Activated T-cell treated with anti-CD3 and anti-CD28 coated beads, Interleukin-2, amount 50 U/mL, for 1 hour (primary cell): ENCODE data around the gene PHF2.

ENCODE experiments used
- DNase-seq: peaks from one replicate; pipeline ENCODE4 v3.0.0-alpha.2; 2020

Gene PHF2

DNA sequence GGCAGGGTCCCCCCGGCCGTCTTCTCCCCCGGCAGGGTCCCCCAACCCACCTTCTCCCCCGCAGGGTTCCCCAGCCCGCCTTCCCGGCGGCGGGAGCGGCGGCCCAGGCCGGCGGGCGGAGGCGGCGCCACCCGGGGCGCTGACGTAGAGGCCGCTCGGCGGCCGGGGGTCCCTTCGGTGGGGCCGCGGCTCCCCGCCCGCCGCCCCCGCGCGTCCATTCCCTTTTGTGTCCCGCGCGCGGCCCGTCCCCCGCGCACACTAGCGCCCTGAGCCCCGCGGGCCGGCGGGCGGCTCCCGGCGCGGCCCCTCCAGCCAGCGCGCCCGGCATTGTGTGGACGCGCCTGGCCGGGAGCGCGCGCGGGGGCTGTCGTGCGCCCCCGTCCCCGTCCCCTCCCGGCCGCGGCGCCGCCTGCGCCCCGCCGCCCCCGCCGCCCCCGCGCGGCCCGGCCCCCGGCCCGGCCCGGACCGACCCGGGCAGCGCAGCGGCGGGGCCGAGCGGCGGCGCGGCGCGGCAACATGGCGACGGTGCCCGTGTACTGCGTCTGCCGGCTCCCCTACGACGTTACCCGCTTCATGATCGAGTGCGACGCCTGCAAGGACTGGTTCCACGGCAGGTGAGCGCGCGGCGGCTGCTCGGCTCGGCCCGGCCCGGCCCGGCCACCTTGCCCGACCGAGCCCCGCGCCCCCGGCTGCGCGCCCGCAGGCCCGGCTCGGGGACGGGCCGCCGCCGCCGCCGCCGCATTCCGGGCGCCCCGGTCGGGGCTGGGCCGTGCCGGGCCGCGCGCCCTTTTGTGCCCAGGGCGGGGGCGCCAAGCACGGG is at the start of gene PHF2:
PHF2 (plus strand) TSS at position 327 of the 820 bp plus-strand sequence; CDS start at position 517, 190 bp downstream.
- DNase-seq = no peak

DNA sequence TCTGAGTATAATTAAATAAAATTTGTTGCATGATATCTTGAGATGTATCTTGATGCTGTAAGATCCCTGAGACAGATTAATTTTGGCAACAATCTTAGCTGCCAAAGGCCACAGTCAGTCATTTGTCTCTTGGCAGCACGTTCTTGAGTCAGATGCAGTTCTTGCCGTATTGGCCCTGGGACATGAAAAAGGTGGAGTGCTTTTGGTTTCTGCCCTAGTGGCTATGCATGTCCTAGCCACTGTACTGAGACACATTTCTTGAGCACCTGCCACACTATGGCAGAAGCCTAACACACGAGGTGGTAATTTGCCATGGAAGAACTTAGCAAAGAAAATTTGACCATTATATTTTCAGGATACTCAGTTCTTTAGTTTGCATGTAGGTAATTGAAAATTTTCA is 45.0 kb upstream of the PHF2 start:
- no peak for DNase-seq

- DNase-seq = no peak
Observed at GRCh38 chr9:93532141-93532540, 44.2 kb upstream of the PHF2 start.

DNA sequence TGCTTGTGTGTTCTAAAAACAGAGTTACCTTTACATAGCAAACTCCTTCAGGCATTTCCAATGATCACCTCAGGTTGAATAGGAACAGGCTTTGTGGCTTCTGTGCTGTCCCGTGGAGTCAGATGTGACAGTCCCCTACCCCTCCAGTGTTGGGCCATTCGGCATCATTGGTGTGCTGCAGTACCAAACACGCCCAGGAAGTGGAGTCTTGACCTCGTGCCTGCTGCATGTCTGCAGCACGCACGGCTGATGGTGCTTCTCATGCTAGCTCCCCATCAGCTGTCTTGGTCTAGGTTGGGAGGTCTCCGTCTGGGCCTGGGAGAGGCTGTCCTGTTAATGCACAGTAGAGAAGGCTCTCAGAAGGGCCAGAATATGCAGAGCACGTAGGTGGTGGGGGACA is 42.5 kb upstream of the PHF2 start:
- DNase-seq = no peak

GRCh38 chr9:93536167-93536566 is 40.2 kb upstream of the PHF2 start:
- no peak for DNase-seq

GRCh38 chr9:93536874-93537273 is 39.5 kb upstream of the PHF2 start:
- no peak for DNase-seq

DNA sequence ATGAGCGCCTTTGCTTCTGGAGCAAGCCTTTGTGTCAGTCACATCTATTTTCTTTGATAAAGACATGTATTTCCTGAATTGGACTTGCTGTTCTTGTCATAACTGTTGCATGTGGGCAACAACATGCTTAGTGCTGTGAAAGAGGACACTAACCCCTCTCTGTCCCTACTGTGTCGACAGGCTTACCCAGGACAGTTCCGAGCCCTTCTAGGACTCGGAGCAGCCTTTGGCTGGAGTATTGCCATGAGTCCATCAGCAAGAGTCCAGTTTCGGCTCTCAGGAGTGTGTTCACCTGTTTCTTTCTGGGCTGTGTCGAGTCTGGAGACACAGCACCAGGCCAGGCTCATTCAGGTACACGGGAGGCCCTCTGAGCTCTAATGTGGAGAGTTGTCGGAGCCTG is 36.1 kb upstream of the PHF2 start:
- DNase-seq = no peak

GRCh38 chr9:93541005-93541404 is 35.4 kb upstream of the PHF2 start:
- no peak for DNase-seq

DNA sequence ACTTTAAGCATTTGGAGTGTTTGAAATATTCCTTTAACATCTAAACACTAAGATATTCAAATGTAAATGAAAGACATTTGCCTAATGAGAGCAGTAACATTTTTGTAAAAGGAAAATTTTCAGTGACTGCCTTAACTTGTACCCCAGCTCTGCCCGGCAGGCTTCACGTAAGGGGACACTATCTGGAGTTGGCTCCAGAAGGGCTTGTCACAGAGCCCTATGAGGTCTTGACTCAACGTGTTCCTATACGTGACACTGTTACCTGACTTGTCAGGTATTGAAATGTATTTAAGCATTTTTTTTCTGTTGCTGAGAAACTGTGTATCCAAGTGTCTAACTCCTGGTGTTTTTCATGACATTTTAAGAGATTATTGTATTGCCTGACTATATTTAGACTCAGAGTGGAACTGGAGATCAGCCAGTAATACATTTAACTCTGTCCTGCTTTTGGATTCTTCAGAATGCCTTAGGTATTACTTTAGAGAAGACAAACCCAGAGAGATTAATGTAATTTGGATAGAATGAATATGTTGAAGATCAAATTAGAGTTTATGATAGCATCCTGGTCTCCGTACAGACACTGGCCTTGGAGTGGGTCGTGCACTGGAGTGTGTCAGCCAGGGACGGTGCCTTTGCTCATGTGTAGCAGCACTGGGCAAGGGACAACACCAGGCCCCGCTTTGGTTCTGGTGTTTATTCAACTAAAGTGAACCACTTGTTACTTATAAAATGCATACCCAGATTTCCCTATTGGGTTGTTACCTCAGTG is 34.6 kb upstream of the PHF2 start:
- no peak for DNase-seq

- DNase-seq = no peak
Observed at GRCh38 chr9:93543117-93543516, 33.3 kb upstream of the PHF2 start.

- no peak for DNase-seq
Observed at GRCh38 chr9:93546356-93546755, 30.0 kb upstream of the PHF2 start.

GRCh38 chr9:93549611-93550010 is 26.8 kb upstream of the PHF2 start:
- no peak for DNase-seq

GRCh38 chr9:93552923-93553322 is 23.5 kb upstream of the PHF2 start:
- no peak for DNase-seq

DNA sequence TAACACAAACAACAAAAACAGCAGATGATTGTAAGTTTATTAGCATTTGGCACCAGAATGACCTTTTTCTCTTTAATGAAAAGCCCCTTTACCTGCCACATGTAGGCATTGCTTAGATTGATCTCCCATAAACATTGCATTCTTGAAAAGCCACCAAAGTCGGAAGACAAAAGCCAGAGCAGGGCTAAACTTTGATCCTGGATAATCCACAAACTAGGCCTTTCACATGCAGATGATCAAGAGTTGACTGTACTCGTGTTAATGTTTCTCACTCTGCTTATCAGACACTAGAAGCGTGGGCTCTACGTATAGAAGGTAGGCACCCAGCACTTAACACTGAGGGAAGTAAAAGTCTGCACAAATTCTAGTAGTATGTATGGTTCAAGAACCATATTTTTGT is 21.0 kb upstream of the PHF2 start:
- no peak for DNase-seq

- no peak for DNase-seq
Observed at GRCh38 chr9:93557366-93558137, 18.8 kb upstream of the PHF2 start.

- no peak for DNase-seq
Observed at GRCh38 chr9:93558503-93558902, 17.9 kb upstream of the PHF2 start.

GRCh38 chr9:93560991-93561390 is 15.4 kb upstream of the PHF2 start:
- no peak for DNase-seq

DNA sequence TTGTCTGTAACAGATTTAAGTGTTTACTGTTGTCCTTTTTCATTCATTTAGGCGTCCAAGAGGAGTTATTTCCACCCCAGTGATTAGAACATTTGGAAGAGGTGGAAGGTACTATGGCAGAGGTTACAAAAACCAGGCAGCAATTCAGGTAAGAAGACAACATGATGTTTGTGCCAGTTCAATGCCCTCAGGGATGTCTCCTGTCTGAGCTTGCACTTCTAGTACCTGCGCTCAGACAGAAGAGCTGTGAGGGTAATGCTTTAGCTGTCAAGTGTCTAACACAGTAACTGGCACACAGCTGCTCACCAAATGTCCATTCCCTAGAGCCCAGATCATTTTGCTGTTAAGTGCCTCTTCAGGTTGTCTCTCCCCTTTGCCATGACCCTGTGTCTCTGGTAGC is 14.2 kb upstream of the PHF2 start:
- DNase-seq = no peak

- no peak for DNase-seq
Observed at GRCh38 chr9:93565089-93565488, 11.3 kb upstream of the PHF2 start.

GRCh38 chr9:93566408-93567270 is 9.7 kb upstream of the PHF2 start:
- peak; percentile 100 for DNase-seq

DNA sequence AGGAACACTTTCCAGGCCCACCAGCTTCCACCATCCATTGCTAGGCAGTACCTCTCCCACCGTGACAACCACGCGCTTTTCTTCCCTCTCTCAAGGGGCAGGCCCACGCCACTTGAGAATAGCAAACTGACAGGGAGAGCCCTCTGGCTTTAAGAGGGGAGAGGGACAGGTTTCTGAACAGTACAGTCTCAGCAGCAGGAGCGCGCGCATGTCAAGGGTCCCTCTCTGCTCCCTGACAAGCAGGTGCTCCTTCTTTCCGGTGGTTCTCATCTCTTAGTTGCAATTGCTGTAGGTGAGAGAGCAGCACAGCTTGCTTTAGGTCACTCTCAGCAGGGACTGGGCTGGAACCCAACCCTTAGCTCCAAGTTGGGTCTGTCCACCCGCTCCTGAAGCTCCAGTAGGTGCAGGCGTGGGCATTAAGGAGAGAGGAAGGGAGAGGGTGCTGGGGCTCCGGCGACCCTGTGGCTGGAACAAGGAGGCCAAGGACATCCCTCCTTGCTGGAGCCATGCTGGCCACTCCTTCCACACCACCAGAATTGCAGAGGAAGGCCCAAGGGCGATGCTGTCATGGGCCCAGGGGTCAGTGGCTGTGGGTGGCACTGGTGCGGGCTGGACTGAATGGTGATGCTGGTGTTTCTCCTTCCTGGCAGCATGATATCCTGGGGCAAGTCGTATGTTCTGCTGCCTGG is 9.0 kb upstream of the PHF2 start:
- DNase-seq = no peak

DNA sequence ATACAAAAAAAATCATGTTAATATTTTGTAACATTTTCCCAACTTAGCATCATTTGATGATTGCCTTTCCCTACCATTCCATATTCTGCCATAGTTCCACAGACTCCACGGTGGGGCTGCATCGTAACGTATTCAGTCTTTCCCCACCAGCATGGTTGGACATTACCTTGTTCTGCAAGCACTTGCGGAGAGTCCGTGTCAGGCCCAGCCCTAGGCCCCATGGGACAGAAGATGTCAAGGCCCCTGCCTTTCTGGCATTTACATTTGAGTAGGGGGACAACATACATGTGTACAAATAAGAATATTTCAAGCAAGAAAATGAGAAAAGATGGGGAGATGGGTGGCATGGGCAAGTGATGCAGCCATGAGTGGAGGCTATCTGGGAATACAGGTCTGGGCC is 8.2 kb upstream of the PHF2 start:
- DNase-seq = no peak
